Adrenal gland (tissue), 5 donors: Measurements from ENCODE around the gene NSUN7.

Experiments used
- CTCF ChIP-seq, 6 experiments: fragments of 450-650 bp in 4 of 6; fragments of 200-600 bp in 2 of 6; sonication (generic) in 1 of 6; IDR thresholded peaks; 1 replicate in 5 of 6; 2 replicates in 1 of 6; pipeline versions ENCODE4 v1.5.1 to v1.8.0; 2016 to 2021; ENCODE audit warnings: antibody characterized with exemption in 6 of 6, mild to moderate bottlenecking in 2 of 6, moderate library complexity in 1 of 6
- POLR2A ChIP-seq, 2 donors: fragments of 450-650 bp; IDR thresholded peaks; one replicate each; pipeline ENCODE4 v1.6.1; 2017; ENCODE audit warnings: antibody characterized with exemption in 2 of 2, mild to moderate bottlenecking in 2 of 2, moderate library complexity in 1 of 2
- donor health status: DM: no; HTN: no; CAD: no.

GRCh38 chr4:40782876-40783275 lies 33.1 kb downstream of the NSUN7 start:
- no peak for TF ChIP-seq CTCF (IDR thresholded peaks at IDR 0.05)
- TF ChIP-seq POLR2A (IDR thresholded peaks at IDR 0.05) = no peak
